H9 (cell line): ENCODE data around the gene CCDC57. TPM values are rescaled to one million over a fixed set of nuclear protein-coding genes. Genes with fewer than 3 reads are reported as not detected.

Experiments used
- DNase-seq: peaks from one replicate; pipeline ENCODE4 v3.0.0-alpha.2; 2017
- H2AFZ ChIP-seq: one replicate; pipeline ENCODE4 v1.6.1; 2013; ENCODE audit warnings: mild to moderate bottlenecking, low read length, control low read depth, moderate library complexity
- H2AK5ac ChIP-seq: 2 replicates; pipeline ENCODE4 v1.6.1; 2013; ENCODE audit warnings: low read length, control low read depth, mixed read lengths; ENCODE audit not compliant: insufficient read length
- H2BK120ac ChIP-seq: one replicate; pipeline ENCODE4 v1.6.1; 2013; ENCODE audit warnings: low read depth, mild to moderate bottlenecking, low read length, control low read depth, inconsistent platforms; ENCODE audit not compliant: poor library complexity, severe bottlenecking
- H2BK12ac ChIP-seq: 2 replicates; pipeline ENCODE4 v1.6.1; 2013; ENCODE audit warnings: low read length, control low read depth, mixed read lengths, low read depth; ENCODE audit not compliant: insufficient read length
- H2BK15ac ChIP-seq: 2 replicates; pipeline ENCODE4 v1.6.1; 2013; ENCODE audit warnings: low read depth, low read length, control low read depth
- H2BK20ac ChIP-seq: one replicate; pipeline ENCODE4 v1.6.1; 2013; ENCODE audit warnings: low read depth, mild to moderate bottlenecking, low read length, control low read depth, inconsistent platforms; ENCODE audit not compliant: poor library complexity, severe bottlenecking
- H2BK5ac ChIP-seq: 2 replicates; pipeline ENCODE4 v1.6.1; 2013; ENCODE audit warnings: low read length, control low read depth, mixed read lengths; ENCODE audit not compliant: insufficient read length
- H3K14ac ChIP-seq: 2 replicates; pipeline ENCODE4 v1.6.1; 2013; ENCODE audit warnings: low read length, control low read depth; ENCODE audit not compliant: insufficient read depth
- H3K18ac ChIP-seq: 2 replicates; pipeline ENCODE4 v1.6.1; 2013; ENCODE audit warnings: low read depth, mild to moderate bottlenecking, mixed read lengths, low read length, control low read depth; ENCODE audit not compliant: insufficient read length
- H3K23ac ChIP-seq: 2 replicates; pipeline ENCODE4 v1.6.1; 2013; ENCODE audit warnings: low read length, control low read depth, mixed read lengths, low read depth; ENCODE audit not compliant: insufficient read length
- H3K23me2 ChIP-seq: 2 replicates; pipeline ENCODE4 v1.6.1; 2013; ENCODE audit warnings: low read depth, mild to moderate bottlenecking, mixed read lengths, low read length, control low read depth; ENCODE audit not compliant: insufficient read length, poor library complexity, severe bottlenecking
- H3K27ac ChIP-seq: 2 replicates; pipeline ENCODE4 v1.5.1; 2013; ENCODE audit warnings: low read length, control low read depth, mixed read lengths, low read depth; ENCODE audit not compliant: insufficient read length
- H3K27me3 ChIP-seq: 2 replicates; pipeline ENCODE4 v1.6.1; 2013; ENCODE audit warnings: low read length, control low read depth, inconsistent platforms; ENCODE audit not compliant: insufficient read depth
- H3K4ac ChIP-seq: 2 replicates; pipeline ENCODE4 v1.6.1; 2013; ENCODE audit warnings: low read depth, mild to moderate bottlenecking, control low read depth, inconsistent platforms, low read length, moderate library complexity
- H3K4me1 ChIP-seq: 2 replicates; pipeline ENCODE4 v1.6.1; 2013; ENCODE audit warnings: low read length, control low read depth, inconsistent platforms; ENCODE audit not compliant: insufficient read depth
- H3K4me2 ChIP-seq: 2 replicates; pipeline ENCODE4 v1.6.1; 2013; ENCODE audit warnings: low read length, control low read depth, mixed read lengths; ENCODE audit not compliant: insufficient read length, insufficient read depth
- H3K56ac ChIP-seq: 2 replicates; pipeline ENCODE4 v1.6.1; 2013; ENCODE audit warnings: low read depth, mild to moderate bottlenecking, mixed read lengths, low read length, control low read depth; ENCODE audit not compliant: insufficient read length
- H3K79me1 ChIP-seq: 2 replicates; pipeline ENCODE4 v1.6.1; 2013; ENCODE audit warnings: low read depth, mild to moderate bottlenecking, moderate library complexity, low read length, control low read depth, inconsistent platforms; ENCODE audit not compliant: insufficient read depth, poor library complexity, severe bottlenecking
- H3K79me2 ChIP-seq: 2 replicates; pipeline ENCODE4 v1.6.1; 2013; ENCODE audit warnings: low read length, control low read depth, inconsistent platforms; ENCODE audit not compliant: insufficient read depth
- H3K9ac ChIP-seq: 2 replicates; pipeline ENCODE4 v1.6.1; 2013; ENCODE audit warnings: low read length, control low read depth, mixed read lengths; ENCODE audit not compliant: insufficient read length; ENCODE audit errors: extremely low read depth
- H3K9me3 ChIP-seq: one replicate; pipeline ENCODE4 v1.6.1; 2013; ENCODE audit warnings: low read depth, low read length, inconsistent platforms; ENCODE audit not compliant: control insufficient read depth
- H3T11ph ChIP-seq: one replicate; pipeline ENCODE4 v1.6.1; 2013; ENCODE audit warnings: mild to moderate bottlenecking, low read length, control low read depth, inconsistent platforms
- H4K20me1 ChIP-seq: one replicate; pipeline ENCODE4 v1.6.1; 2013; ENCODE audit not compliant: control insufficient read depth, insufficient read length, insufficient read depth
- H4K5ac ChIP-seq: 2 replicates; pipeline ENCODE4 v1.6.1; 2013; ENCODE audit warnings: low read depth, mild to moderate bottlenecking, mixed read lengths, low read length, control low read depth; ENCODE audit not compliant: insufficient read length
- H4K8ac ChIP-seq: replicated peaks from 2 replicates; pipeline ENCODE4 v1.6.1; 2013; ENCODE audit warnings: low read length, control low read depth, mixed read lengths, low read depth; ENCODE audit not compliant: insufficient read length
- H4K91ac ChIP-seq: 2 replicates; pipeline ENCODE4 v1.6.1; 2013; ENCODE audit warnings: low read depth, mild to moderate bottlenecking, moderate library complexity, mixed read lengths, low read length, control low read depth; ENCODE audit not compliant: insufficient read length
- H3K27ac Mint-ChIP-seq, 3 experiments: 2 replicates in 2 of 3; 3 replicates in 1 of 3; pipeline ENCODE4 v1.8.0; 2020 to 2021; ENCODE audit warnings: mixed read lengths in 3 of 3, mild to moderate bottlenecking in 1 of 3, moderate library complexity in 1 of 3
- H3K27me3 Mint-ChIP-seq: 2 replicates; pipeline ENCODE4 v1.8.0; 2021; ENCODE audit warnings: low read depth, mild to moderate bottlenecking, moderate library complexity, mixed read lengths
- H3K36me3 Mint-ChIP-seq, 3 experiments: 2 replicates in 2 of 3; 3 replicates in 1 of 3; pipeline ENCODE4 v1.8.0; 2020 to 2021; ENCODE audit warnings: low read depth in 3 of 3, mixed read lengths in 3 of 3; ENCODE audit not compliant: insufficient read depth in 1 of 3
- H3K4me1 Mint-ChIP-seq, 2 experiments: 2 replicates each; pipeline ENCODE4 v1.8.0; 2020; ENCODE audit warnings: mixed read lengths in 2 of 2
- H3K4me3 Mint-ChIP-seq, 2 experiments: 2 replicates in 1 of 2; 3 replicates in 1 of 2; pipeline ENCODE4 v1.8.0; 2020 to 2021; ENCODE audit warnings: mild to moderate bottlenecking in 2 of 2, mixed read lengths in 2 of 2, moderate library complexity in 1 of 2
- H3K9me3 Mint-ChIP-seq, 2 experiments: 2 replicates in 1 of 2; 3 replicates in 1 of 2; pipeline ENCODE4 v1.8.0; 2020; ENCODE audit warnings: mild to moderate bottlenecking in 2 of 2, mixed read lengths in 2 of 2, moderate library complexity in 1 of 2
- CTCF ChIP-seq: fragments of 200-600 bp; sonication (generic); conservative IDR thresholded peaks from 3 replicates; pipeline ENCODE4 v1.8.0; 2021; ENCODE audit warnings: antibody characterized with exemption, mild to moderate bottlenecking
- WGBS: extraction: QIAGEN DNeasy Blood & Tissue Kit; methylation state at CpG from one replicate; pipeline ENCODE4 v1.1.7; 2013; ENCODE audit warnings: missing lambda C conversion rate, low lambda C conversion rate, mixed read lengths; ENCODE audit not compliant: insufficient read length; ENCODE audit errors: extremely low coverage; 5-methylcytosine and 5-hydroxymethylcytosine counted together
- total RNA-seq: library from RNA; stranded (reverse); gene quantifications from 2 replicates; pipeline ENCODE4 v1.2.1, GENCODE V29; 2021

Gene CCDC57
- total RNA-seq, 1 experiment from 2014 or later, result 11.0 TPM

GRCh38 chr17:82108038-82108437 is 104.6 kb downstream of the CCDC57 start:
- Mint-ChIP-seq H3K27me3 (peaks cover 59% of the 10 kb centered on the region), H3K27ac (no peak overlapping the region), H3K4me1 (peaks cover 24 to 48% of the 10 kb centered on the region in 2 experiments), H3K4me3 (no peak overlapping the region), H3K36me3 (peaks cover 2 to 7% (median 2%) of the 10 kb centered on the region in 3 experiments; a peak in 5 of 7 replicates), H3K9me3 (peaks cover 0 to 9% of the 10 kb centered on the region in 2 experiments; a peak in 2 of 5 replicates)
- Histone ChIP-seq H3K4me1 (no peaks in the 10 kb centered on the region; the same call in 1 of the 2 replicates), H2BK120ac (no peak overlapping the region), H2BK5ac (no peak overlapping the region), H3K56ac (no peak overlapping the region), H4K8ac (no peak overlapping the region), H3K18ac (no peak overlapping the region), H3K23ac (no peak overlapping the region), H3T11ph (no peak overlapping the region), H2BK20ac (no peak overlapping the region), H2BK12ac (no peak overlapping the region), H3K23me2 (no peaks in the 10 kb centered on the region), H3K4ac (no peak overlapping the region), H2AK5ac (no peak overlapping the region), H3K9ac (no peak overlapping the region), H3K79me1 (no peaks in the 10 kb centered on the region), H3K4me2 (no peak overlapping the region), H2AFZ (no peak overlapping the region), H3K27ac (no peak overlapping the region), H4K5ac (no peak overlapping the region), H4K91ac (no peak overlapping the region), H3K9me3 (no peaks in the 10 kb centered on the region), H3K27me3 (no peaks in the 10 kb centered on the region), H4K20me1 (no peaks in the 10 kb centered on the region), H3K14ac (no peak overlapping the region), H3K79me2 (no peaks in the 10 kb centered on the region), H2BK15ac (no peak overlapping the region)
- no CpG with 5 or more reads among the region's 14 CpGs for WGBS
- no peak for TF ChIP-seq CTCF
- DNase-seq, result peak; percentile 39
